ENCODE data around the gene THSD7A.

DNA sequence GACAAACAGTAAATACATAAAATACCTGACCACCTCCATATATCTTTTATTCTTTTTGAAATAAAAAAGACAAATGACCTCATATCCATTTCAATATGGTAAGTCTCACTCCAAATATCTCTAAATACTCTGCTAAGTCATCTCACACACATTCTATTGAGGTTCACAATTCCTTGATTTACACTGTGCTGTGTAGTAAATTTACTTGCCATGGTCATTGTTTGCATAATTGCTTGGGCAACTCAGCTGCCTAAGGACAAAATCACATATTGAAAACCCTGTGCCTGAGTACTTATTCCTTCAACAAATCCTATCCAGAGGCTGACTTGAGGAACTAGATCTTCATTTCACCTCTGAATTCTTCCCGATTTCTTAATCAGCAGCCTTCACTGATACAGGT is 176.4 kb downstream of the THSD7A start:
- TF ChIP-seq, protein P1, sequence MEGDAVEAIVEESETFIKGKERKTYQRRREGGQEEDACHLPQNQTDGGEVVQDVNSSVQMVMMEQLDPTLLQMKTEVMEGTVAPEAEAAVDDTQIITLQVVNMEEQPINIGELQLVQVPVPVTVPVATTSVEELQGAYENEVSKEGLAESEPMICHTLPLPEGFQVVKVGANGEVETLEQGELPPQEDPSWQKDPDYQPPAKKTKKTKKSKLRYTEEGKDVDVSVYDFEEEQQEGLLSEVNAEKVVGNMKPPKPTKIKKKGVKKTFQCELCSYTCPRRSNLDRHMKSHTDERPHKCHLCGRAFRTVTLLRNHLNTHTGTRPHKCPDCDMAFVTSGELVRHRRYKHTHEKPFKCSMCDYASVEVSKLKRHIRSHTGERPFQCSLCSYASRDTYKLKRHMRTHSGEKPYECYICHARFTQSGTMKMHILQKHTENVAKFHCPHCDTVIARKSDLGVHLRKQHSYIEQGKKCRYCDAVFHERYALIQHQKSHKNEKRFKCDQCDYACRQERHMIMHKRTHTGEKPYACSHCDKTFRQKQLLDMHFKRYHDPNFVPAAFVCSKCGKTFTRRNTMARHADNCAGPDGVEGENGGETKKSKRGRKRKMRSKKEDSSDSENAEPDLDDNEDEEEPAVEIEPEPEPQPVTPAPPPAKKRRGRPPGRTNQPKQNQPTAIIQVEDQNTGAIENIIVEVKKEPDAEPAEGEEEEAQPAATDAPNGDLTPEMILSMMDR (IDR thresholded peaks at IDR 0.05): no peak
- no peak for TF ChIP-seq POLR2A (IDR thresholded peaks at IDR 0.05)

Data from heart left ventricle (tissue), 13 donors.